ENCODE results near the gene CYP17A1.
A peak's percentile ranks its signal among the peaks of the same experiment; 100 is the strongest.

Gene CYP17A1

GRCh38 chr10:102813734-102814452 is 23.3 kb downstream of the CYP17A1 start:
- H3K4me3 ChIP-seq (ENCODE audit: low read depth, low read length), result no peak overlapping the region
- TF ChIP-seq, protein P1, sequence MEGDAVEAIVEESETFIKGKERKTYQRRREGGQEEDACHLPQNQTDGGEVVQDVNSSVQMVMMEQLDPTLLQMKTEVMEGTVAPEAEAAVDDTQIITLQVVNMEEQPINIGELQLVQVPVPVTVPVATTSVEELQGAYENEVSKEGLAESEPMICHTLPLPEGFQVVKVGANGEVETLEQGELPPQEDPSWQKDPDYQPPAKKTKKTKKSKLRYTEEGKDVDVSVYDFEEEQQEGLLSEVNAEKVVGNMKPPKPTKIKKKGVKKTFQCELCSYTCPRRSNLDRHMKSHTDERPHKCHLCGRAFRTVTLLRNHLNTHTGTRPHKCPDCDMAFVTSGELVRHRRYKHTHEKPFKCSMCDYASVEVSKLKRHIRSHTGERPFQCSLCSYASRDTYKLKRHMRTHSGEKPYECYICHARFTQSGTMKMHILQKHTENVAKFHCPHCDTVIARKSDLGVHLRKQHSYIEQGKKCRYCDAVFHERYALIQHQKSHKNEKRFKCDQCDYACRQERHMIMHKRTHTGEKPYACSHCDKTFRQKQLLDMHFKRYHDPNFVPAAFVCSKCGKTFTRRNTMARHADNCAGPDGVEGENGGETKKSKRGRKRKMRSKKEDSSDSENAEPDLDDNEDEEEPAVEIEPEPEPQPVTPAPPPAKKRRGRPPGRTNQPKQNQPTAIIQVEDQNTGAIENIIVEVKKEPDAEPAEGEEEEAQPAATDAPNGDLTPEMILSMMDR (IDR thresholded peaks at IDR 0.05; ENCODE audit: low read depth, low read length, missing control alignments), result no peak
- H3K27me3 ChIP-seq (replicated peaks), result no peaks in the 10 kb centered on the region
- peak; percentile 39 for DNase-seq
- in situ Hi-C loops (cut with HindIII; ENCODE audit: low pct_ligation_motif_present, low sequenced_read_pairs), result no loop called here
- peaks cover 31% of the 10 kb centered on the region for H3K36me3 ChIP-seq (replicated peaks)
- H3K27ac ChIP-seq, result peak overlapping the region; percentile 96

- no peak for DNase-seq
- Histone ChIP-seq H3K27me3 (replicated peaks) (no peaks in the 10 kb centered on the region), H3K4me3 (ENCODE audit: low read depth, low read length) (no peak overlapping the region), H3K27ac (no peak overlapping the region), H3K36me3 (replicated peaks) (peaks cover 31% of the 10 kb centered on the region)
- in situ Hi-C loops (cut with HindIII; ENCODE audit: low pct_ligation_motif_present, low sequenced_read_pairs), result no loop called here
- TF ChIP-seq, protein P1 (IDR thresholded peaks at IDR 0.05; ENCODE audit: low read depth, low read length, missing control alignments), result no peak
These were observed 24.1 kb downstream of the CYP17A1 start for GRCh38 chr10:102813017-102813541.

DNA sequence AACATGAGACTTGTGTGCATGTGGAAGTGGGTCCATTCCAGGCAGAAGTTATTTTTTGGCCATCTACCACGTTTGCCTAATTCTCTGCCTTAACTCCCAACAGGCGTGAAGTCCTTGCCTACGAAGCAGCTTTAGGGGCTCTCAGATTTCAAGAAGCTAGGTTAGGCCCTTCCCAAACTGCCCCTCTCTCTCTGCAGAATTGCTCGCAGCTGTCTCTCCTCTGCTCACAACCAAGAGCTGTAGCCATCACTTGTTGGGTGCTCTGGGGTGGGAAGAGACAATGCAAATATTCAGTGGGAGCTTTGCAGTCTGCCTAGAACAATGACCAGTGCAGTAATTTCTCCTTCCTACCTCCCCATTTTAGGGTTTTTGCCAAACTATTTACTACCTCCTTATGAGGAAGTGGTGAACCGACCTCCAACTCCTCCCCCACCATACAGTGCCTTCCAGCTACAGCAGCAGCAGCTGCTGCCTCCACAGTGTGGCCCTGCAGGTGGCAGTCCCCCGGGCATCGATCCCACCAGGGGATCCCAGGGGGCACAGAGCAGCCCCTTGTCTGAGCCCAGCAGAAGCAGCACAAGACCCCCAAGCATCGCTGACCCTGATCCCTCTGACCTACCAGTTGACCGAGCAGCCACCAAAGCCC is 24.9 kb downstream of the CYP17A1 start:
- Histone ChIP-seq H3K27me3 (replicated peaks) (no peaks in the 10 kb centered on the region), H3K4me3 (ENCODE audit: low read depth, low read length) (no peak overlapping the region), H3K36me3 (replicated peaks) (peaks cover 31% of the 10 kb centered on the region), H3K27ac (no peak overlapping the region)
- TF ChIP-seq, protein P1 (IDR thresholded peaks at IDR 0.05; ENCODE audit: low read depth, low read length, missing control alignments), result no peak
- no peak for DNase-seq
- in situ Hi-C loops (cut with HindIII; ENCODE audit: low pct_ligation_motif_present, low sequenced_read_pairs), result no loop called here

GRCh38 chr10:102811346-102811745 is 25.9 kb downstream of the CYP17A1 start:
- in situ Hi-C loops (cut with HindIII; ENCODE audit: low pct_ligation_motif_present, low sequenced_read_pairs), result no loop called here
- H3K27me3 ChIP-seq (replicated peaks), result no peaks in the 10 kb centered on the region
- no peak overlapping the region for H3K4me3 ChIP-seq (ENCODE audit: low read depth, low read length)
- H3K27ac ChIP-seq, result no peak overlapping the region
- no peak for DNase-seq
- TF ChIP-seq, protein P1 (IDR thresholded peaks at IDR 0.05; ENCODE audit: low read depth, low read length, missing control alignments), result no peak
- peaks cover 31% of the 10 kb centered on the region for H3K36me3 ChIP-seq (replicated peaks)

GRCh38 chr10:102808380-102808779 is 28.8 kb downstream of the CYP17A1 start:
- Histone ChIP-seq H3K27me3 (replicated peaks) (no peaks in the 10 kb centered on the region), H3K36me3 (replicated peaks) (peaks cover 28% of the 10 kb centered on the region), H3K27ac (no peak overlapping the region), H3K4me3 (ENCODE audit: low read depth, low read length) (no peak overlapping the region)
- in situ Hi-C loops (cut with HindIII; ENCODE audit: low pct_ligation_motif_present, low sequenced_read_pairs), result no loop called here
- TF ChIP-seq, protein P1 (IDR thresholded peaks at IDR 0.05; ENCODE audit: low read depth, low read length, missing control alignments), result no peak
- no peak for DNase-seq

All from brain microvascular endothelial cell (primary cell).